ENCODE results near the gene DSCAML1. TPM values are rescaled to one million over a fixed set of nuclear protein-coding genes. Genes with fewer than 3 reads are reported as not detected.

The DSCAML1 gene
- total RNA-seq, 1 donor from 2014 or later = 0.16 TPM

DNA sequence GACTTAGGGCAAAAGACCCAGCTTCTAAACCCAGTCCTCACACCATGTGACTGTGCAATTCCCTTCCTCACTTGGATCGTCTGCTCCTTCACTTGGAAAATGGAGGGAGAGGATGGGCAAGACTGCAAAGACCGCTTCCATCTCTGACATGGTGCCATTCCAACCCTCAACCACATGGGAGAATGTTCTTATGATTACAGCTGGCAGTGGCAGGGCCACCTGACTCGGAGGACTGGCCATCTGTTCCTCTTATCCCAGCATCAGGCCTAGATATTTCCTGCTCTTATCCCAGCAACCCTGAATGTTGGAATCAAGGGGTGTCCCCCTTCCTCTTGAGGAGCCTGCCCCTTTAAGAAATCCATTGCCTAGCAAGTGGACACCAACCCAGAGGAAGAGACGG lies 15.4 kb downstream of the DSCAML1 start:
- DNase-seq (ENCODE audit: low read depth) (no peak), FAIRE-seq (no peak)
- Mint-ChIP-seq H3K36me3 (ENCODE audit: low read depth, unreplicated experiment) (no peaks in the 10 kb centered on the region), H3K4me3 (ENCODE audit: unreplicated experiment) (no peak overlapping the region), H3K27ac (ENCODE audit: unreplicated experiment) (no peak overlapping the region), H3K9me3 (ENCODE audit: unreplicated experiment) (peaks cover 3% of the 10 kb centered on the region), H3K4me1 (ENCODE audit: low read depth, unreplicated experiment) (peaks cover 2% of the 10 kb centered on the region), H3K27me3 (ENCODE audit: low read depth, unreplicated experiment) (peaks cover 95% of the 10 kb centered on the region)
- Histone ChIP-seq H3K4me3 (ENCODE audit: insufficient read depth, low read depth, low read length) (no peak overlapping the region), H4K20me1 (ENCODE audit: insufficient read depth, low read length) (no peaks in the 10 kb centered on the region), H3K9ac (ENCODE audit: low read length) (no peak overlapping the region), H3K36me3 (ENCODE audit: insufficient read depth, low read length) (no peaks in the 10 kb centered on the region), H3K9me3 (ENCODE audit: insufficient read depth, low read depth, low read length) (no peaks in the 10 kb centered on the region), H3K27ac (ENCODE audit: low read depth, low read length) (no peak overlapping the region), H3K4me1 (ENCODE audit: insufficient read depth, low read length) (no peaks in the 10 kb centered on the region), H3K27me3 (ENCODE audit: insufficient read depth, low read length) (peaks cover 41% of the 10 kb centered on the region), H3K79me2 (ENCODE audit: insufficient read depth, low read length) (no peaks in the 10 kb centered on the region), H3K4me2 (ENCODE audit: low read length) (no peak overlapping the region), H2AFZ (ENCODE audit: low read depth, low read length) (no peak overlapping the region)
- TF ChIP-seq, protein P1, sequence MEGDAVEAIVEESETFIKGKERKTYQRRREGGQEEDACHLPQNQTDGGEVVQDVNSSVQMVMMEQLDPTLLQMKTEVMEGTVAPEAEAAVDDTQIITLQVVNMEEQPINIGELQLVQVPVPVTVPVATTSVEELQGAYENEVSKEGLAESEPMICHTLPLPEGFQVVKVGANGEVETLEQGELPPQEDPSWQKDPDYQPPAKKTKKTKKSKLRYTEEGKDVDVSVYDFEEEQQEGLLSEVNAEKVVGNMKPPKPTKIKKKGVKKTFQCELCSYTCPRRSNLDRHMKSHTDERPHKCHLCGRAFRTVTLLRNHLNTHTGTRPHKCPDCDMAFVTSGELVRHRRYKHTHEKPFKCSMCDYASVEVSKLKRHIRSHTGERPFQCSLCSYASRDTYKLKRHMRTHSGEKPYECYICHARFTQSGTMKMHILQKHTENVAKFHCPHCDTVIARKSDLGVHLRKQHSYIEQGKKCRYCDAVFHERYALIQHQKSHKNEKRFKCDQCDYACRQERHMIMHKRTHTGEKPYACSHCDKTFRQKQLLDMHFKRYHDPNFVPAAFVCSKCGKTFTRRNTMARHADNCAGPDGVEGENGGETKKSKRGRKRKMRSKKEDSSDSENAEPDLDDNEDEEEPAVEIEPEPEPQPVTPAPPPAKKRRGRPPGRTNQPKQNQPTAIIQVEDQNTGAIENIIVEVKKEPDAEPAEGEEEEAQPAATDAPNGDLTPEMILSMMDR (IDR thresholded peaks at IDR 0.05; ENCODE audit: insufficient read depth, low read depth, low read length) = no peak
- no peak for TF ChIP-seq EZH2 (IDR thresholded peaks at IDR 0.05; ENCODE audit: insufficient read depth, low read length)

- Histone ChIP-seq H2AFZ (ENCODE audit: low read depth, low read length) (no peak overlapping the region), H3K36me3 (ENCODE audit: insufficient read depth, low read length) (no peaks in the 10 kb centered on the region), H4K20me1 (ENCODE audit: insufficient read depth, low read length) (no peaks in the 10 kb centered on the region), H3K79me2 (ENCODE audit: insufficient read depth, low read length) (no peaks in the 10 kb centered on the region), H3K27me3 (ENCODE audit: insufficient read depth, low read length) (peaks cover 36% of the 10 kb centered on the region), H3K4me1 (ENCODE audit: insufficient read depth, low read length) (no peaks in the 10 kb centered on the region), H3K9me3 (ENCODE audit: insufficient read depth, low read depth, low read length) (no peaks in the 10 kb centered on the region), H3K27ac (ENCODE audit: low read depth, low read length) (no peak overlapping the region), H3K4me2 (ENCODE audit: low read length) (no peak overlapping the region), H3K4me3 (ENCODE audit: insufficient read depth, low read depth, low read length) (no peak overlapping the region), H3K9ac (ENCODE audit: low read length) (no peak overlapping the region)
- DNase-seq (ENCODE audit: low read depth) (no peak), FAIRE-seq (no peak)
- H3K36me3 Mint-ChIP-seq (ENCODE audit: low read depth, unreplicated experiment) = no peaks in the 10 kb centered on the region
- H3K27me3 Mint-ChIP-seq (ENCODE audit: low read depth, unreplicated experiment) = peaks cover 95% of the 10 kb centered on the region
- H3K4me1 Mint-ChIP-seq (ENCODE audit: low read depth, unreplicated experiment) = no peaks in the 10 kb centered on the region
- no peak overlapping the region for H3K27ac Mint-ChIP-seq (ENCODE audit: unreplicated experiment)
- peaks cover 3% of the 10 kb centered on the region for H3K9me3 Mint-ChIP-seq (ENCODE audit: unreplicated experiment)
- TF ChIP-seq EZH2 (IDR thresholded peaks at IDR 0.05; ENCODE audit: insufficient read depth, low read length) = no peak
- H3K4me3 Mint-ChIP-seq (ENCODE audit: unreplicated experiment) = no peak overlapping the region
Measured at GRCh38 chr11:117780456-117780855, 16.6 kb downstream of the DSCAML1 start.

DNA sequence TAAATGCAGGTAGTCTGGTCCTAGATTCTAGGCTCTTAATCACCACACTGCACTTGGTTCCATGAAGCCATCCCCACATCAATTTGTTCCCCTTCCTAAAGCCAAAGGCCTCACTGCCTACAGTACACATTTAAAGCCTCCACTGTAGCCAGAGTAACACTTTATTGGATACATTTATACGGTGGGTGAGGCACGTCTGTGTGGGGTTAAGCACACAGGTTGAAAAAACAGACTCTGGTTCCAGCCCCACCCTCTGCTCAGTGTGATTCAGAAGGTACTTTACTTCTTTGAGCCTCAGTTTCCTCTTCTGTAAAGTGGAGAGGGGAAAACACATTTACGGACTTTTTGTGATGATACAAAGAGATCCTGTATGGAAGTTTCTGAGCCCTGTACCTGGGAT lies 22.5 kb downstream of the DSCAML1 start:
- no peak for DNase-seq (ENCODE audit: low read depth)
- Mint-ChIP-seq H3K27me3 (ENCODE audit: low read depth, unreplicated experiment) (peaks cover 81% of the 10 kb centered on the region), H3K27ac (ENCODE audit: unreplicated experiment) (no peak overlapping the region), H3K9me3 (ENCODE audit: unreplicated experiment) (peaks cover 3% of the 10 kb centered on the region), H3K4me3 (ENCODE audit: unreplicated experiment) (no peak overlapping the region), H3K36me3 (ENCODE audit: low read depth, unreplicated experiment) (no peaks in the 10 kb centered on the region), H3K4me1 (ENCODE audit: low read depth, unreplicated experiment) (no peaks in the 10 kb centered on the region)
- no peak for FAIRE-seq
- no peak overlapping the region for H3K27ac ChIP-seq (ENCODE audit: low read depth, low read length)
- H3K4me2 ChIP-seq (ENCODE audit: low read length) = no peak overlapping the region
- no peak overlapping the region for H2AFZ ChIP-seq (ENCODE audit: low read depth, low read length)
- H3K79me2 ChIP-seq (ENCODE audit: insufficient read depth, low read length) = no peaks in the 10 kb centered on the region
- peaks cover 15% of the 10 kb centered on the region for H3K27me3 ChIP-seq (ENCODE audit: insufficient read depth, low read length)
- H3K36me3 ChIP-seq (ENCODE audit: insufficient read depth, low read length) = no peaks in the 10 kb centered on the region
- no peak for TF ChIP-seq EZH2 (IDR thresholded peaks at IDR 0.05; ENCODE audit: insufficient read depth, low read length)
- TF ChIP-seq, protein P1 (IDR thresholded peaks at IDR 0.05; ENCODE audit: insufficient read depth, low read depth, low read length) = no peak
- no peaks in the 10 kb centered on the region for H4K20me1 ChIP-seq (ENCODE audit: insufficient read depth, low read length)
- no peaks in the 10 kb centered on the region for H3K4me1 ChIP-seq (ENCODE audit: insufficient read depth, low read length)
- no peak overlapping the region for H3K9ac ChIP-seq (ENCODE audit: low read length)
- H3K4me3 ChIP-seq (ENCODE audit: insufficient read depth, low read depth, low read length) = no peak overlapping the region
- no peaks in the 10 kb centered on the region for H3K9me3 ChIP-seq (ENCODE audit: insufficient read depth, low read depth, low read length)
